HepG2 (cell line): ENCODE measurements around the gene TAOK3. TPM values are rescaled to one million over a fixed set of nuclear protein-coding genes. Genes with fewer than 3 reads are reported as not detected.

Source experiments
- ATAC-seq: fragments of 200-7000 bp; cut with Tn5 transposase; 3 replicates; pipeline ENCODE4 v1.9.1; 2020; ENCODE audit warnings: mild to moderate bottlenecking, moderate library complexity
- BruUV-seq: library from RNA; stranded (reverse); fragments of 400-500 nt; replicated peaks from 2 replicates; lab custom pipeline; 2021; lab: Mats Ljungman, UMichigan
- CTCF ChIA-PET: fragments of 300-600 bp; formaldehyde crosslinking; extraction: SDS; loops from one replicate; lab custom pipeline; 2021; ENCODE audit warnings: low total read pairs, inconsistent platforms, low intra/inter-chr PET ratio; lab: Yijun Ruan, JAX
- POLR2A ChIA-PET: fragments of 350-600 bp; sonication (Branson Sonifier 250); formaldehyde crosslinking; loops from one replicate; lab custom pipeline; 2020; ENCODE audit warnings: antibody characterized with exemption, inconsistent platforms; lab: Yijun Ruan, JAX
- DNase-seq: peaks from one replicate; pipeline ENCODE4 v3.0.0-alpha.2; 2015; ENCODE audit warnings: low spot score
- FAIRE-seq: peaks from 3 replicates; lab custom pipeline; 2011; peaks lifted over from hg19 to GRCh38; lab: Jason Lieb, UNC
- H2AFZ ChIP-seq: one replicate; pipeline ENCODE4 v1.6.1; 2011; ENCODE audit warnings: low read length, inconsistent platforms
- H3K27ac ChIP-seq: fragments of 300-600 bp; 3 replicates; pipeline ENCODE4 v1.8.0; 2011; ENCODE audit warnings: mixed run types, mild to moderate bottlenecking, mixed read lengths, low read length, inconsistent platforms; ENCODE audit not compliant: insufficient read depth; ENCODE audit errors: extremely low read length
- H3K27me3 ChIP-seq, 2 experiments: fragments of 200-600 bp in 1 of 2; 2 replicates in 1 of 2; 3 replicates in 1 of 2; pipeline versions ENCODE4 v1.6.0 to v1.8.0; 2011; ENCODE audit warnings: low read length in 2 of 2, mild to moderate bottlenecking in 2 of 2, moderate library complexity in 2 of 2, inconsistent platforms in 1 of 2; ENCODE audit not compliant: insufficient read depth in 2 of 2, control insufficient read depth in 1 of 2
- H3K36me3 ChIP-seq, 2 experiments: fragments of 200-600 bp in 1 of 2; replicated peaks in 1 of 2; 2 replicates in 1 of 2; 3 replicates in 1 of 2; pipeline versions ENCODE4 v1.5.1 to v1.8.0; 2011; ENCODE audit warnings: low read length in 2 of 2, inconsistent platforms in 1 of 2; ENCODE audit not compliant: insufficient read depth in 2 of 2, control insufficient read depth in 1 of 2
- H3K4me1 ChIP-seq: 2 replicates; pipeline ENCODE4 v1.5.1; 2012; ENCODE audit warnings: low read length, inconsistent platforms; ENCODE audit not compliant: insufficient read depth
- H3K4me2 ChIP-seq: 2 replicates; pipeline ENCODE4 v1.6.0; 2011; ENCODE audit warnings: low read depth, low read length, inconsistent platforms
- H3K4me3 ChIP-seq, 3 experiments: fragments of 200-600 bp in 1 of 3; sonication (generic), shearing (Covaris generic) in 1 of 3; replicated peaks in 1 of 3; 2 replicates each; pipeline ENCODE4 v1.5.1; 2011 to 2016; ENCODE audit warnings: low read length in 3 of 3, inconsistent platforms in 2 of 3, low read depth in 2 of 3, mild to moderate bottlenecking in 2 of 3, control low read depth in 1 of 3, mixed read lengths in 1 of 3; ENCODE audit not compliant: insufficient read depth in 1 of 3
- H3K79me2 ChIP-seq: one replicate; pipeline ENCODE4 v1.6.1; 2011; ENCODE audit warnings: low read length, inconsistent platforms; ENCODE audit not compliant: insufficient read depth
- H3K9ac ChIP-seq: 2 replicates; pipeline ENCODE4 v1.6.0; 2011; ENCODE audit warnings: mild to moderate bottlenecking, low read depth, low read length, inconsistent platforms; ENCODE audit not compliant: insufficient read depth
- H3K9me3 ChIP-seq: 2 replicates; pipeline ENCODE4 v1.5.1; 2012; ENCODE audit warnings: mild to moderate bottlenecking, low read length
- H4K20me1 ChIP-seq: 2 replicates; pipeline ENCODE4 v1.6.0; 2011; ENCODE audit warnings: inconsistent platforms, mild to moderate bottlenecking, low read length, moderate library complexity; ENCODE audit not compliant: insufficient read depth
- AKAP8 ChIP-seq: sonication (generic); formaldehyde crosslinking; IDR thresholded peaks from 2 replicates; pipeline ENCODE4 v1.5.1; 2020; ENCODE audit warnings: mild to moderate bottlenecking, missing genetic modification reagents
- ATAD3A ChIP-seq: sonication (generic); formaldehyde crosslinking; IDR thresholded peaks from 2 replicates; pipeline ENCODE4 v1.4.0; 2020; ENCODE audit warnings: missing genetic modification reagents
- CHCHD3 ChIP-seq: sonication (generic); formaldehyde crosslinking; IDR thresholded peaks from 2 replicates; pipeline ENCODE4 v1.8.0; 2022; ENCODE audit warnings: mild to moderate bottlenecking, missing genetic modification reagents, moderate library complexity
- EEA1 ChIP-seq: sonication (generic); formaldehyde crosslinking; IDR thresholded peaks from 2 replicates; pipeline ENCODE4 v1.5.1; 2020; ENCODE audit warnings: mild to moderate bottlenecking, missing genetic modification reagents, borderline replicate concordance
- KDM4B ChIP-seq: sonication (generic); formaldehyde crosslinking; IDR thresholded peaks from 2 replicates; pipeline ENCODE4 v1.4.0; 2020; ENCODE audit warnings: missing genetic modification reagents
- MAFK ChIP-seq, 2 experiments: IDR thresholded peaks in 1 of 2; conservative IDR thresholded peaks in 1 of 2; 2 replicates each; pipeline ENCODE4 v1.6.1; 2011; ENCODE audit warnings: improper control_type of control experiment in 2 of 2, low read length in 2 of 2
- MXD4 ChIP-seq: IDR thresholded peaks from 2 replicates; pipeline ENCODE4 v1.6.1; 2016; ENCODE audit warnings: mild to moderate bottlenecking, missing biosample characterization, missing genetic modification reagents
- NFIB ChIP-seq: sonication (generic); formaldehyde crosslinking; IDR thresholded peaks from 2 replicates; pipeline ENCODE4 v1.9.0; 2021; ENCODE audit warnings: missing genetic modification reagents, mild to moderate bottlenecking, borderline replicate concordance
- TOE1 ChIP-seq: sonication (generic); formaldehyde crosslinking; IDR thresholded peaks from 2 replicates; pipeline ENCODE4 v1.4.0; 2020; ENCODE audit warnings: mild to moderate bottlenecking, missing genetic modification reagents
- ZNF775 ChIP-seq: sonication (generic); formaldehyde crosslinking; IDR thresholded peaks from 2 replicates; pipeline ENCODE4 v1.4.0; 2020; ENCODE audit warnings: missing genetic modification reagents, mild to moderate bottlenecking, moderate library complexity, borderline replicate concordance
- in situ Hi-C: cut with HindIII; loops from 2 replicates; pipeline ENCODE4 v1.10.0; 2017; ENCODE audit warnings: low pct_unique_long_range_greater_than_20kb; ENCODE audit not compliant: extremely low pct_ligation_motif_present
- intact Hi-C: fragments of 100-400 bp; cut with micrococcal nuclease; formaldehyde crosslinking; loops from one replicate; pipeline ENCODE4 v1.10.0; 2022; ENCODE audit not compliant: unreplicated experiment
- polyA plus RNA-seq, 8 experiments: library from polyadenylated mRNA; depleted of rRNA in 3 of 8; stranded (reverse) in 7 of 8; unstranded in 1 of 8; fragments of >200 nt; fragmentation: Illumina TruSeq in 4 of 8; extraction: Trizol in 4 of 8; gene quantifications; 2 replicates each; pipeline versions ENCODE4 v1.2.1 to v1.2.3, GENCODE V29; 2011 to 2016; ENCODE audit warnings: low read depth in 4 of 8, missing spikeins in 1 of 8, mixed read lengths in 1 of 8; ENCODE audit not compliant: insufficient read depth in 1 of 8
- total RNA-seq, 5 experiments: library from RNA; depleted of rRNA; stranded (reverse); fragments of >200 nt; fragmentation: Illumina TruSeq; extraction: Trizol; gene quantifications; 2 replicates each; pipeline ENCODE4 v1.2.3, GENCODE V29; 2016; ENCODE audit warnings: low read depth in 1 of 5
- TF ChIP-seq, protein P1 (sequence below): IDR thresholded peaks from 2 replicates; pipeline ENCODE4 v1.6.1; 2016; ENCODE audit warnings: missing biosample characterization, missing genetic modification reagents, low read depth
- TF ChIP-seq, protein P2 (sequence below): sonication (generic); formaldehyde crosslinking; IDR thresholded peaks from 2 replicates; pipeline ENCODE4 v1.5.0; 2020; ENCODE audit warnings: mild to moderate bottlenecking, missing genetic modification reagents

TAOK3 gene
- total and polyA plus RNA-seq, 2 of the 13 experiments (the other 11 are each of a cell fraction or from before 2014, with no cell fraction given): 10.4 to 12.3 TPM

GRCh38 chr12:118183711-118184110 is 189.0 kb downstream of the TAOK3 start:
- no peak for ATAC-seq
- Histone ChIP-seq H3K4me1 (peaks cover 6% of the 10 kb centered on the region; the same call in 1 of the 2 replicates), H3K9me3 (no peaks in the 10 kb centered on the region), H2AFZ (no peak overlapping the region), H3K4me2 (no peak overlapping the region), H3K4me3 (no peak overlapping the region), H3K9ac (no peak overlapping the region), H3K36me3 (peaks cover 0 to 9% of the 10 kb centered on the region in 2 experiments; a peak in 1 of 5 replicates), H3K79me2 (no peaks in the 10 kb centered on the region), H3K27me3 (no peaks in the 10 kb centered on the region), H3K27ac (no peak overlapping the region), H4K20me1 (no peaks in the 10 kb centered on the region)
- in situ Hi-C loops: loop anchor here (5.0 kb wide), 1 partner anchor 189 kb away; the partner anchor contains the start of gene TAOK3
- intact Hi-C loops: loop anchor here (2.0 kb wide), 1 partner anchor 63 kb away; no protein-coding TSS in a partner anchor
- ChIA-PET POLR2A (no interaction called here), CTCF (no interaction called here)
- no TSS peak for BruUV-seq
- DNase-seq: no peak
- TF ChIP-seq ATAD3A: no peak
- no peak for FAIRE-seq

DNA sequence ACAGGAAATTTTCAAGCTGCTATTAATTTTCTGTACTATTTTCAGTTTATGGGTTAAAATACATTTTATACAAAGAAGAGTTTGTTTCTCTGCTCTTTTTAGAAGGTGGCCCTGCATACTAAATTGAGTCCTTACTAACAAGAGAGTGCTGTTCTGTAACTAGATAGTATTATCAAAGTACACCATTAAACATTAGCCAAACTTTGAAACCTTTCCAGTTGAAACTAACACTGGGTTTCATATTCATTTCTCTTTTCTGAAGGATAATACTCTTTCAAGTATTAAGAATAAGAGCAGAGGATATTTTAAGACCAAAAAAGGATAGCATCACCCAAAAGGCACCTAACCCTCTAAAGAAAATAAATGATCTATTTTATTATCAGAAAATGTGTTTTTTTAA is 189.6 kb downstream of the TAOK3 start:
- Histone ChIP-seq H3K27ac (no peak overlapping the region), H3K4me2 (no peak overlapping the region), H2AFZ (no peak overlapping the region), H4K20me1 (no peaks in the 10 kb centered on the region), H3K4me3 (no peak overlapping the region), H3K4me1 (peaks cover 6% of the 10 kb centered on the region; the same call in 1 of the 2 replicates), H3K9me3 (no peaks in the 10 kb centered on the region), H3K9ac (no peak overlapping the region), H3K79me2 (no peaks in the 10 kb centered on the region), H3K36me3 (peaks cover 0 to 10% of the 10 kb centered on the region in 2 experiments; a peak in 2 of 5 replicates), H3K27me3 (no peaks in the 10 kb centered on the region)
- ATAC-seq (no peak), FAIRE-seq (no peak), DNase-seq (no peak)
- no TSS peak for BruUV-seq
- ChIA-PET CTCF (interaction anchor here (1.9 to 2.0 kb wide), 2 partner anchors 193 to 195 kb away, joined by 6 to 17 read pairs; partner anchors contain the start of gene SUDS3), POLR2A (interaction anchor here (1.0 kb wide), 1 partner anchor 193 kb away, joined by 3 read pairs; the partner anchor contains the start of gene SUDS3)
- intact Hi-C loops: loop anchor here (2.0 kb wide), 1 partner anchor 62 kb away; no protein-coding TSS in a partner anchor
- TF ChIP-seq TOE1 (CRISPR knock-in tag) (no peak), EEA1 (CRISPR knock-in tag) (no peak), MAFK (conservative IDR thresholded peaks at IDR 0.05 in 1 of 2, IDR thresholded peaks at IDR 0.05 in 1 of 2; ENCODE audit: low read length in 2 of 2) (no peak), KDM4B (CRISPR knock-in tag) (no peak), MXD4 (CRISPR knock-in tag) (no peak), ZNF775 (CRISPR knock-in tag) (no peak), CHCHD3 (CRISPR knock-in tag) (no peak), NFIB (CRISPR knock-in tag) (no peak), AKAP8 (CRISPR knock-in tag) (no peak)
- TF ChIP-seq, protein P1, sequence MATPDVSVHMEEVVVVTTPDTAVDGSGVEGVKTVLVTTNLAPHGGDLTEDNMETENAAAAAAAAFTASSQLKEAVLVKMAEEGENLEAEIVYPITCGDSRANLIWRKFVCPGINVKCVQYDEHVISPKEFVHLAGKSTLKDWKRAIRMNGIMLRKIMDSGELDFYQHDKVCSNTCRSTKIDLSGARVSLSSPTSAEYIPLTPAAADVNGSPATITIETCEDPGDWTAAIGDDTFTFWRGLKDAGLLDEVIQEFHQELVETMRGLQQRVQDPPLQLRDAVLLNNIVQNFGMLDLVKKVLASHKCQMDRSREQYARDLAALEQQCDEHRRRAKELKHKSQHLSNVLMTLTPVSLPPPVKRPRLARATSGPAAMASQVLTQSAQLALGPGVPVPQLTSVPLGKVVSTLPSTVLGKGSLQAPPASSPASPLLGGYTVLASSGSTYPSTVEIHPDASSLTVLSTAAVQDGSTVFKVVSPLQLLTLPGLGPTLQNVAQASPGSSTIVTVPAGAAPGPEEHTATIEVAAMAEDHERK (CRISPR knock-in tag): no peak
- TF ChIP-seq, protein P2, sequence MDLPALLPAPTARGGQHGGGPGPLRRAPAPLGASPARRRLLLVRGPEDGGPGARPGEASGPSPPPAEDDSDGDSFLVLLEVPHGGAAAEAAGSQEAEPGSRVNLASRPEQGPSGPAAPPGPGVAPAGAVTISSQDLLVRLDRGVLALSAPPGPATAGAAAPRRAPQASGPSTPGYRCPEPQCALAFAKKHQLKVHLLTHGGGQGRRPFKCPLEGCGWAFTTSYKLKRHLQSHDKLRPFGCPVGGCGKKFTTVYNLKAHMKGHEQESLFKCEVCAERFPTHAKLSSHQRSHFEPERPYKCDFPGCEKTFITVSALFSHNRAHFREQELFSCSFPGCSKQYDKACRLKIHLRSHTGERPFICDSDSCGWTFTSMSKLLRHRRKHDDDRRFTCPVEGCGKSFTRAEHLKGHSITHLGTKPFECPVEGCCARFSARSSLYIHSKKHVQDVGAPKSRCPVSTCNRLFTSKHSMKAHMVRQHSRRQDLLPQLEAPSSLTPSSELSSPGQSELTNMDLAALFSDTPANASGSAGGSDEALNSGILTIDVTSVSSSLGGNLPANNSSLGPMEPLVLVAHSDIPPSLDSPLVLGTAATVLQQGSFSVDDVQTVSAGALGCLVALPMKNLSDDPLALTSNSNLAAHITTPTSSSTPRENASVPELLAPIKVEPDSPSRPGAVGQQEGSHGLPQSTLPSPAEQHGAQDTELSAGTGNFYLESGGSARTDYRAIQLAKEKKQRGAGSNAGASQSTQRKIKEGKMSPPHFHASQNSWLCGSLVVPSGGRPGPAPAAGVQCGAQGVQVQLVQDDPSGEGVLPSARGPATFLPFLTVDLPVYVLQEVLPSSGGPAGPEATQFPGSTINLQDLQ (CRISPR knock-in tag): no peak
- in situ Hi-C loops: loop anchor here (5.0 kb wide), 1 partner anchor 189 kb away; the partner anchor contains the start of gene TAOK3
